ENCODE results near the gene LBHD2. TPM values are rescaled to one million over a fixed set of nuclear protein-coding genes. Genes with fewer than 3 reads are reported as not detected.

Gene LBHD2
- total RNA-seq, 2 donors from 2014 or later, result not detected

DNA sequence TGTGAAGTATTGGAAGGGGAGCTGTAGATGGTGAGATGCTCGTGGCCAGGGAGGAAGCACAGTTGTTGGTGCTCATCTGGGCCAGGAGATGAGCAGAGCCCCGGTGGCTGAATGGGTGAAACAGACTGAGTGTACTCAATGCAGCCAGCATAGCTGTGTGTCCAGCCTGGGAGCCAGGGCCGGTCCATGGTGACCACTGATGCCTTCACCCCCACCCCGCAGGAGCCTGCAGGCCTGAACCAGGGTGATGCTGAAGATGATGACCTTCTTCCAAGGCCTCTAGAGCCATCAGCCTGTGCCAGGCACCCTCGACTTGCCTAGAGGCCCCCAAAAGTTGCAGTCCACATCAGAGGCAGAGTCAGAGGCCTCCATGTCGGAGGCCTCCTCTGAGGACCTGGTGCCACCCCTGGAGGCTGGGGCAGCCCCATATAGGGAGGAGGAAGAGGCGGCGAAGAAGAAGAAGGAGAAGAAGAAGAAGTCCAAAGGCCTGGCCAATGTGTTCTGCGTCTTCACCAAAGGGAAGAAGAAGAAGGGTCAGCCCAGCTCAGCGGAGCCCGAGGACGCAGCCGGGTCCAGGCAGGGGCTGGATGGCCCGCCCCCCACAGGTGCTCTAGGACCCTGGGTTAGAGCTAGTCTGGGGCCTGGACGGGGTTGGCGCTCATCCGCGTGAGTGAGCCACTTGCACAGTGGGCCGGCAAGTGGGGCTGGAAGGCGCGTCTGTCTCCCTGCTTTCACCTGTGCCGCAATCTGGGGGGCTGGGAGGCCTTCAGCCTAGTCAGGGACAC lies 42.3 kb downstream of the LBHD2 start:
- Mint-ChIP-seq H3K27ac (no peak overlapping the region), H3K4me3 (no peak overlapping the region), H3K36me3 (ENCODE audit: low read depth) (no peaks in the 10 kb centered on the region), H3K4me1 (peaks cover 8% of the 10 kb centered on the region), H3K27me3 (peaks cover 35% of the 10 kb centered on the region)
- no peaks in the 10 kb centered on the region for H3K9me3 ChIP-seq (ENCODE audit: control insufficient read depth, low read length, poor library complexity, severe bottlenecking)
- DNase-seq, result no peak
- no peak for ATAC-seq

DNA sequence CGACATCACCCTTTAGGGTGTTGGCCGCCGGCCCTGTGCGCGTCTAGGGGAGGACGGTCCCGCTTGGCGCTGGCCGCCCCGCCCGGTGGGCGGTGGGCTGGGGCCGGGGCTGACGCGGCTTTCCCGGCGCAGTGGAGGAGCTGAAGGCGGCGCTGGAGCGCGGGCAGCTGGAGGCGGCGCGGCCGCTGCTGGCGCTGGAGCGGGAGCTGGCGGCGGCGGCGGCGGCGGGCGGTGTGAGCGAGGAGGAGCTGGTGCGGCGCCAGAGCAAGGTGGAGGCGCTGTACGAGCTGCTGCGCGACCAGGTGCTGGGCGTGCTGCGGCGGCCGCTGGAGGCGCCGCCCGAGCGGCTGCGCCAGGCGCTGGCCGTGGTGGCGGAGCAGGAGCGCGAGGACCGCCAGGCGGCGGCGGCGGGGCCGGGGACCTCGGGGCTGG lies 42.9 kb downstream of the LBHD2 start:
- peaks cover 6% of the 10 kb centered on the region for H3K4me1 Mint-ChIP-seq
- ATAC-seq, result no peak
- H3K4me3 Mint-ChIP-seq, result no peak overlapping the region
- H3K27me3 Mint-ChIP-seq, result peaks cover 39% of the 10 kb centered on the region
- no peak for DNase-seq
- H3K27ac Mint-ChIP-seq, result no peak overlapping the region
- no peaks in the 10 kb centered on the region for H3K36me3 Mint-ChIP-seq (ENCODE audit: low read depth)
- no peaks in the 10 kb centered on the region for H3K9me3 ChIP-seq (ENCODE audit: control insufficient read depth, low read length, poor library complexity, severe bottlenecking)

DNA sequence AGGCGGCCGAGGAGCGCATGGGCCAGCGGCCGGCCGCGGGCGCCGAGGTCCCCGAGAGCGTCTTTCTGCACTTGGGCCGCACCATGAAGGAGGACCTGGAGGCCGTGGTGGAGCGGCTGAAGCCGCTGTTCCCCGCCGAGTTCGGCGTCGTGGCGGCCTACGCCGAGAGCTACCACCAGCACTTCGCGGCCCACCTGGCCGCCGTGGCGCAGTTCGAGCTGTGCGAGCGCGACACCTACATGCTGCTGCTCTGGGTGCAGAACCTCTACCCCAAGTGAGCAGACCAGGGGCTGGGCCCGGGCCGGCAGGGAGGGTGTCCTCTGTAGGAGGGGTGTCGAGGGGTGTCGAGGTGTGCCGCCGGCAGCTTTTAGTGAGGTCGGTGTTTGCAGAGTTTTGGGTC lies 43.3 kb downstream of the LBHD2 start:
- DNase-seq, result no peak
- Mint-ChIP-seq H3K4me3 (no peak overlapping the region), H3K27ac (no peak overlapping the region)

DNA sequence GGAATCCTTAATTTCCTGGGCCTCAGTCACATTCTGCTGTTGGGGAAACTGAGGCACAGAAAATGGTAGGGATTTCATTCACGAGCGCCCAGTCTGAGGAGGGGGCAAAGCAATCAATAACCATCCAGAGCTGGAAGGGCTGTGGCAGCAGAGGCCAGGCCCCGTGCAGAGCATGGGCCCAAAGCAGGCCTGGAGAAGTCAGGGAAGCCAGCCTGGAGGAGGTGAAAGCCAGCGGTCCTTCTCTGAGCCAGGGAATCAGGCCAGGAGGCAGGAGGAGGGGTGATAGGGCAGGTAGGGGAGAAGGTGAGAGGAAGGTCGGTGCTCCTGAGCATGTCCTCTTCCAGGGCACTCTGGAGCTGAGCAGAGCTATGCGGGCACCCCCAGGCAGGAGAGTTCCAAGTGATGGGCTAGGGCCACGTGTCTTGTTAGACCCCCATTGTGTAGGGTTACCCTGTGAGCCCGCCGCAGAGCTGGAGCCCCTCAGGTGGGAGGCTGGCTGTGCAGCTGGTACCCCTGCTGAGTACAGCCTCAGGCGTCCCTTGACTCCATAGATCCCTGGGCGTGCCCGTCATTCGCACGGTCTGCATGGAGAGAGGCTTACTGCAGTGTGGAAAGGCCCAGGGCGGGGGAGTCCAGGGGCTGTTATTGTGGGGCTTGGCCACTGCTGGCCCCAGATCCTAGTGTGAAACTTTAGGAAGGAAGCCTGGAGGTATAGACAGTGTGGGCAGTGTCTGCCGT lies 44.0 kb downstream of the LBHD2 start:
- ATAC-seq (no peak), DNase-seq (no peak)
- no peaks in the 10 kb centered on the region for H3K36me3 Mint-ChIP-seq (ENCODE audit: low read depth)
- no peak overlapping the region for H3K27ac Mint-ChIP-seq
- H3K27me3 Mint-ChIP-seq, result peaks cover 34% of the 10 kb centered on the region
- no peaks in the 10 kb centered on the region for H3K9me3 ChIP-seq (ENCODE audit: control insufficient read depth, low read length, poor library complexity, severe bottlenecking)
- H3K4me3 Mint-ChIP-seq, result no peak overlapping the region
- peaks cover 3% of the 10 kb centered on the region for H3K4me1 Mint-ChIP-seq

More for the DNA sequence above, 43.3 kb downstream of the LBHD2 start:
- Mint-ChIP-seq H3K4me1 (peaks cover 3% of the 10 kb centered on the region), H3K27me3 (peaks cover 34% of the 10 kb centered on the region), H3K36me3 (ENCODE audit: low read depth) (no peaks in the 10 kb centered on the region)
- ATAC-seq, result no peak
- H3K9me3 ChIP-seq (ENCODE audit: control insufficient read depth, low read length, poor library complexity, severe bottlenecking), result no peaks in the 10 kb centered on the region

DNA sequence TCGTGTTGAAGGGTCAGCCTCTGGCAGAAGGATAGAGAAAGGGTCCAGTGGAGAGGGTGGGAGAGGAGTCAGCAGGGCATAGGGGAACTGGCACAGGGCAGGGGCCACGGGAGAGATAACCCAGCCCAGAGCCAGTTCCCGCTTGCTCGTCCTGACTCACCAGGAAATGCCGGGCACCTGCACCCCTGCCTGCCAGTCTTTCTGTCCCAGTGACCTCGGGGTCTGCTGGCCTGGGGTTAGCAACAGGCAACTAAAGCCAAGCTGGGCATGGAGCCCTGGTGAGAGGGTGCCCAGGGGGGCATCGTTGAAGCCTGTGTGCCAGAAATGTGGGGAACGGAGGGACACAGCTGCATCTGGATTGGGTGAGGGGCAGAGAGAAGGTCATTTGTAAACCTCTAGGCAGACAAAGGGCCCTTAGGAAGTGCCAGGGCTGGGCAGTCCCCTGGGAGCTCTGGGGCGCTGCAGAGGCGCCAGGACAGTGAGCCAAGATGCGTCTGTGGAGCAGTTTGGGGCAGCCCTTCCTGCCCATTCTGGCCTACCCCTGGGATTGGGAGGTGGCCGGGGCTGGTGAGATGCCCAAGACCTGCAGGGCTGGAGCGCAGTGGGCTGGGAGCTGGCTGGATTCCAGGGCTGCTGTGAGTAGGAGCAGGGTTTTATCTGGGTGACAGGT lies 44.8 kb downstream of the LBHD2 start:
- no peak for ATAC-seq
- no peaks in the 10 kb centered on the region for H3K9me3 ChIP-seq (ENCODE audit: control insufficient read depth, low read length, poor library complexity, severe bottlenecking)
- H3K27me3 Mint-ChIP-seq, result peaks cover 34% of the 10 kb centered on the region
- DNase-seq, result no peak
- no peak overlapping the region for H3K27ac Mint-ChIP-seq
- H3K36me3 Mint-ChIP-seq (ENCODE audit: low read depth), result no peaks in the 10 kb centered on the region
- peaks cover 3% of the 10 kb centered on the region for H3K4me1 Mint-ChIP-seq
- H3K4me3 Mint-ChIP-seq, result no peak overlapping the region

DNA sequence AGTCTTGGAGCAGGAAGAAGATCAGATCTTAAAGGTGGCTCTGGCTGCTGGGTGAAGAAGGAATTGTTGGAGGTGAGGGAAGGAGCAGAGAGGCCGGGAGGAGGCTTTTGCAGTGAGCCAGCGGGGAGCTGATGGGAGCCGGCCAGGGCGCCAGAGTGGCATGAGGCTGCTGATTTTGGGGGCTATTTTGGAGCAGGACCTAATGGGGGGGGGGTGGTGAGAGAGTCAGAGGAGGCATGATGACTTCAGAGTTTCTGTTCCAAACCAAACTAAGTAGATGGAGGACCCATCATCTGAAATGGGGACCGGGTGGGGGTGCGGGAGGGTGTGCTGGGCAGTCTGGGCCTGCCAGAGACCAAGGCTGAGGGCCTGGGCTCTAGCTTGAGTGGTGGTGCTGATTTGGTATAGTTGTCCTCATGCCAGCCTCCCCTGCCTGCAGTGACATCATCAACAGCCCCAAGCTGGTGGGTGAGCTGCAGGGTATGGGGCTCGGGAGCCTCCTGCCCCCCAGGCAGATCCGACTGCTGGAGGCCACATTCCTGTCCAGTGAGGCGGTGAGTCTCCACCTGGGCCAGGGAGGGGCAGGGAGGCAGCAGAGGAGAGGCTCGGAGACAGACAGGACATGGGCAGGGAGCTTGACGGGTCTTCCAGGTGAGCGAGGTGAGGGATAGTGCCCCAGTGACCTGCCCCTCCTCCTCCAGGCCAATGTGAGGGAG lies 45.4 kb downstream of the LBHD2 start:
- no peak overlapping the region for H3K27ac Mint-ChIP-seq
- no peaks in the 10 kb centered on the region for H3K4me1 Mint-ChIP-seq
- DNase-seq (no peak), ATAC-seq (no peak)
- H3K4me3 Mint-ChIP-seq, result no peak overlapping the region
- no peaks in the 10 kb centered on the region for H3K36me3 Mint-ChIP-seq (ENCODE audit: low read depth)
- no peaks in the 10 kb centered on the region for H3K9me3 ChIP-seq (ENCODE audit: control insufficient read depth, low read length, poor library complexity, severe bottlenecking)
- H3K27me3 Mint-ChIP-seq, result peaks cover 29% of the 10 kb centered on the region

DNA sequence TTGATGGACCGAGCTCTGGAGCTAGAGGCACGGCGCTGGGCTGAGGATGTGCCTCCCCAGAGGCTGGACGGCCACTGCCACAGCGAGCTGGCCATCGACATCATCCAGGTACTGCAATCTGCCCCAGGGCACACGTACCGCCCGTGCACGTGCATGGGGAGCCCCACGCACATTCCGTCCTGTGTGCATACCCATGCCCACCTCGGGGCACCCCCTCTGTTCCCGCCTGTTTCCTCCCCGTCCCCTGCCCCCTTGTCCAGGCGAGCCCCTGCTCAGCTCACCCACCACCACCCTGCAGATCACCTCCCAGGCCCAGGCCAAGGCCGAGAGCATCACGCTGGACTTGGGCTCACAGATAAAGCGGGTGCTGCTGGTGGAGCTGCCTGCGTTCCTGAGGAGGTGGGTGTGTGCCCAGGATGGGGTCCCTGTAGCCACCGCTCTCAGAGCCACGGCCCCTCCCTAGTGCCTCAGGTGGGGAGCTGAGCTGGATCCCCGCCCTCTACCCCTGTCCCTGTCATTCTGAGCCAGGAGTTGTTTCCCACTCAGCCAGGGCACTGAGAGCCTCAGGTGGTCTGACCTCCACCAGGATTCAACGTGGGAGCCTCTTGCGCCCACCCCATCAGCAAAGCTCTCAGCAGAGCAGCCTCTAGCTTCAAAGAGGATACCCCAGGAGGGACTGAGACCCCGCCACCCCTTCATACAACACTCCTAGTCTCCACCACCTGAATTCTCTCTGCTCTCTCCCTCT lies 46.2 kb downstream of the LBHD2 start:
- no peaks in the 10 kb centered on the region for H3K9me3 ChIP-seq (ENCODE audit: control insufficient read depth, low read length, poor library complexity, severe bottlenecking)
- Mint-ChIP-seq H3K27ac (no peak overlapping the region), H3K27me3 (peaks cover 29% of the 10 kb centered on the region), H3K4me3 (no peak overlapping the region), H3K4me1 (no peaks in the 10 kb centered on the region), H3K36me3 (ENCODE audit: low read depth) (no peaks in the 10 kb centered on the region)
- no peak for ATAC-seq
- no peak for DNase-seq

DNA sequence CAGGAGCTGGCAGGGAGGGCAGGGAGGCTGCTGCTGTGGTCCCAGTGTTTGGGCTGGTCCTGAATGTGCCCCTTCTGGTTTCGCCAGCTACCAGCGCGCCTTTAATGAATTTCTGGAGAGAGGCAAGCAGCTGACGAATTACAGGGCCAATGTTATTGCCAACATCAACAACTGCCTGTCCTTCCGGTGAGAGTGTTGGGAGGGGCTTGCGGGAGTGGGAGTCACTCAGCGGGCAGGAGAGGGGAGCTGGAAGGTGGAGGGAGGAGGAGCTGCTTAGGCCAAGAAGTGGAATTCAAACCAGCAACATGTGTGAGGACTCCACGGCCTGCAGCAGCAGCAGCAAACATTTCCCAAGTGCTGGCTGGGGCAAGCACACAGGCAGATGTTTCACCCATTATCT lies 47.0 kb downstream of the LBHD2 start:
- no peaks in the 10 kb centered on the region for H3K36me3 Mint-ChIP-seq (ENCODE audit: low read depth)
- H3K4me3 Mint-ChIP-seq, result no peak overlapping the region
- H3K27me3 Mint-ChIP-seq, result peaks cover 29% of the 10 kb centered on the region
- no peaks in the 10 kb centered on the region for H3K9me3 ChIP-seq (ENCODE audit: control insufficient read depth, low read length, poor library complexity, severe bottlenecking)
- no peak overlapping the region for H3K27ac Mint-ChIP-seq
- no peaks in the 10 kb centered on the region for H3K4me1 Mint-ChIP-seq
- ATAC-seq (no peak), DNase-seq (no peak)

DNA sequence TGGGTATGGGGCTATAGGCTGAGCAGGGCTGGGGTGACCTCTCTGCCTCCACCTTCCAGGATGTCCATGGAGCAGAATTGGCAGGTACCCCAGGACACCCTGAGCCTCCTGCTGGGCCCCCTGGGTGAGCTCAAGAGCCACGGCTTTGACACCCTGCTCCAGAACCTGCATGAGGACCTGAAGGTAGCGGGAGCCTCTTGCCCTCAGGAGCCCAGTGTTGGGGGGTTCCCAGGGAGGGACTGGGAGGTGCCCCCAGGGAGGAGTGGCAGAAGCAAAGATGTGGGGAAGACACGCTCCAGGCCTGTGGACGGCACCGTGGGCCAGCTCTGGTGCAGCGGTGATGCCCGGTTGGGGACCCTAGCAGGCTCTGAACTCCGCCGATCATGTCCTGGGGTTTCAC lies 47.6 kb downstream of the LBHD2 start:
- H3K27ac Mint-ChIP-seq, result no peak overlapping the region
- no peak overlapping the region for H3K4me3 Mint-ChIP-seq
- no peaks in the 10 kb centered on the region for H3K36me3 Mint-ChIP-seq (ENCODE audit: low read depth)
- no peaks in the 10 kb centered on the region for H3K4me1 Mint-ChIP-seq
- H3K9me3 ChIP-seq (ENCODE audit: control insufficient read depth, low read length, poor library complexity, severe bottlenecking), result no peaks in the 10 kb centered on the region
- peaks cover 29% of the 10 kb centered on the region for H3K27me3 Mint-ChIP-seq
- no peak for DNase-seq
- ATAC-seq, result no peak

DNA sequence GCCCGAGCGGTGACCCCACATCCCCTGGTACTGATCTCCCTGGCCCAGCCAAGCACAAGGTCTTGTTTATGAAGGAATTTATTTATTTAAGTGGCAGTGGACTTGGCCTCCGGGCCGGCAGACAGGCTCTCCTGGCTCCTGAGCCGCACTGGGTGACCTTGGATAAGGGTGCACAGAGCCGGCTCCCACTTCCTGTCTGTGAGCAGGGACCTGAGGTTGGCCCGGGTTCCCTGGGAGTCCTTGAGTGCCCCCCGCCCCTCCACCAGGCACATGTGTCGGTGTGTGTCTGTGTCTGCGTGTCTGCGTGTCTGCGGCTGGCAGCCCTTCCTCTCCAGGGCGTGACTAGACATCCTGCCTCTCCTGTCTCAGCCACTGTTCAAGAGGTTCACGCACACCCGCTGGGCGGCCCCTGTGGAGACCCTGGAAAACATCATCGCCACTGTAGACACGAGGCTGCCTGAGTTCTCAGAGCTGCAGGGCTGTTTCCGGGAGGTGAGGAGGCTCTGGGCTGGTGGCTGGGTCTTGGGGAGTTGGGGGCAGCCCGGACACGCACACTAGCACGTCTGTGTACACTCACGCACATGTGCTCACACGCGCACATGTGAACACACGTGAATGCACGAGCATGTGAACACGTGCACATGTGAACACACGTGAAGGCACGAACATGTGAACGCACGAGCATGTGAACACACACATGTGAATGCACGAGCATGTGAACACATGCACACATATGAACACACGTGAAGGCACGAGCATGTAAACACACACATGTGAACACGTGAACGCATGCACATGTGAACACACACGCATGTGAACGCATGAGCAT lies 48.6 kb downstream of the LBHD2 start:
- H3K4me3 Mint-ChIP-seq, result no peak overlapping the region

DNA sequence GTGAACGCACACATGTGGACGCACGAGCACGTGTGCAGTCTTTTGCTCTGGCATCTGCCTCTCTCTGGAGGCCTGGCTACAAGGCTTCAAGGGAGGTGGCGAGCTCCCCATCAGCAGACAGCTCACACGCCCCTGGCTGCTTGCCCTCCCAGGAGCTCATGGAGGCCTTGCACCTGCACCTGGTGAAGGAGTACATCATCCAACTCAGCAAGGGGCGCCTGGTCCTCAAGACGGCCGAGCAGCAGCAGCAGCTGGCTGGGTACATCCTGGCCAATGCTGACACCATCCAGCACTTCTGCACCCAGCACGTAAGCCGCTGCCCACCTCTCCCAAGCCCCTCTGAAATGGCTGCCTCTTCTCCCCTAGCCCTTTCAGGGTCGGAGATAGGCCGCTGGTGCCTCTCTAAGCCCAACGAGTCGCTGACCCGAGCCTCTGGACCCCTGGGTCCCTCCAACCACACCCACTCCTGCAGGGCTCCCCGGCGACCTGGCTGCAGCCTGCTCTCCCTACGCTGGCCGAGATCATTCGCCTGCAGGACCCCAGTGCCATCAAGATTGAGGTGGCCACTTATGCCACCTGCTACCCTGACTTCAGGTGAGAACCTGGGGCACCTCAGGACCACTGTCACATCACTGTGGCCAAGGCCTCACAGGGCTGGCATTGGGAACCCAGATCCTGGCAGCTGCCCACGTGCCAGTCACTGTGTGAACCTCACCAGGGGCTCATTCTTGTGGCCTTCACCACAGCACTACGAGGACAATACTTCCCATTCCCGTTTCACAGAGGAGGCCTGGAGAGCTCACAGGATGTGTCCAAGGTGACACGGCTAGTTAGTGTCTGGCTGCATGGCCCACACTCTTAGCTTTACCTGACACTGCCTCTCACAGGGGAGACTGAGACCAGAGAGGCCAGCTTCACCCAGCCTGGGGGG lies 49.5 kb downstream of the LBHD2 start:
- Mint-ChIP-seq H3K27me3 (peaks cover 26% of the 10 kb centered on the region), H3K4me1 (no peaks in the 10 kb centered on the region), H3K27ac (no peak overlapping the region), H3K36me3 (ENCODE audit: low read depth) (no peaks in the 10 kb centered on the region), H3K4me3 (no peak overlapping the region)
- DNase-seq (no peak), ATAC-seq (no peak)
- H3K9me3 ChIP-seq (ENCODE audit: control insufficient read depth, low read length, poor library complexity, severe bottlenecking), result no peaks in the 10 kb centered on the region

More for the DNA sequence above, 48.6 kb downstream of the LBHD2 start:
- no peaks in the 10 kb centered on the region for H3K36me3 Mint-ChIP-seq (ENCODE audit: low read depth)
- H3K27ac Mint-ChIP-seq, result no peak overlapping the region
- H3K27me3 Mint-ChIP-seq, result peaks cover 29% of the 10 kb centered on the region
- ATAC-seq (no peak), DNase-seq (no peak)
- no peaks in the 10 kb centered on the region for H3K4me1 Mint-ChIP-seq
- no peaks in the 10 kb centered on the region for H3K9me3 ChIP-seq (ENCODE audit: control insufficient read depth, low read length, poor library complexity, severe bottlenecking)

Measured in T-helper 17 cell (primary cell).